Peyer's patch (tissue), 4 donors: ENCODE results near the gene DHRS4.

ENCODE experiments used
- POLR2A ChIP-seq, 2 donors: fragments of 450-650 bp; IDR thresholded peaks; one replicate each; pipeline ENCODE4 v1.5.1; 2017; ENCODE audit warnings: antibody characterized with exemption in 2 of 2, mild to moderate bottlenecking in 2 of 2, moderate library complexity in 2 of 2
- TF ChIP-seq, protein P1 (sequence below), 6 experiments: fragments of 450-650 bp in 4 of 6; fragments of 200-600 bp in 2 of 6; sonication (generic) in 1 of 6; IDR thresholded peaks; one replicate each; pipeline ENCODE4 v1.5.1; 2017 to 2019; ENCODE audit warnings: antibody characterized with exemption in 6 of 6, mild to moderate bottlenecking in 3 of 6, moderate library complexity in 1 of 6

DNA sequence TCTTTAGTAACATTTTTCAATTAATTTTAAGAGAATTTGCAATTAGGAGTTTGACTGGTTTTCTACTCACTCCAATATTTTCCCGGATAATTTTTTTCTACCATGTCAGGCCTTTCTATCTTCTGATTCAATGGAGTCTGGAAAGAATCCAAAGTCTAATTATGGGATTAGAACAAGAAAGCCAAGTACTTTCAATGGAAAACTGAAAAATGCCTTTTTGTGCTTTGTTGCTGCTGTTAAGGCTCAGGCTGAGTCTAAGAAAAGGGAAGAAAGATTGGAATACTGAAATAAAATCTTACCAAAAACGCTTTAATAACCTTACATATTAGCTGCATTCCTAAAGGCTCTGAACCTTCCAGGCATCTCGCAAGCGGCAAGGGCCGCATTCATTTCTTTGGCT is 24.4 kb upstream of the DHRS4 start:
- no peak for TF ChIP-seq POLR2A (IDR thresholded peaks at IDR 0.05)
- TF ChIP-seq, protein P1, sequence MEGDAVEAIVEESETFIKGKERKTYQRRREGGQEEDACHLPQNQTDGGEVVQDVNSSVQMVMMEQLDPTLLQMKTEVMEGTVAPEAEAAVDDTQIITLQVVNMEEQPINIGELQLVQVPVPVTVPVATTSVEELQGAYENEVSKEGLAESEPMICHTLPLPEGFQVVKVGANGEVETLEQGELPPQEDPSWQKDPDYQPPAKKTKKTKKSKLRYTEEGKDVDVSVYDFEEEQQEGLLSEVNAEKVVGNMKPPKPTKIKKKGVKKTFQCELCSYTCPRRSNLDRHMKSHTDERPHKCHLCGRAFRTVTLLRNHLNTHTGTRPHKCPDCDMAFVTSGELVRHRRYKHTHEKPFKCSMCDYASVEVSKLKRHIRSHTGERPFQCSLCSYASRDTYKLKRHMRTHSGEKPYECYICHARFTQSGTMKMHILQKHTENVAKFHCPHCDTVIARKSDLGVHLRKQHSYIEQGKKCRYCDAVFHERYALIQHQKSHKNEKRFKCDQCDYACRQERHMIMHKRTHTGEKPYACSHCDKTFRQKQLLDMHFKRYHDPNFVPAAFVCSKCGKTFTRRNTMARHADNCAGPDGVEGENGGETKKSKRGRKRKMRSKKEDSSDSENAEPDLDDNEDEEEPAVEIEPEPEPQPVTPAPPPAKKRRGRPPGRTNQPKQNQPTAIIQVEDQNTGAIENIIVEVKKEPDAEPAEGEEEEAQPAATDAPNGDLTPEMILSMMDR (IDR thresholded peaks at IDR 0.05), result no peak
